Measurements from ENCODE around the gene AP2B1. TPM values are rescaled to one million over a fixed set of nuclear protein-coding genes. Genes with fewer than 3 reads are reported as not detected.

Gene AP2B1
- total RNA-seq, 1 experiment from 2014 or later, result 217 TPM

DNA sequence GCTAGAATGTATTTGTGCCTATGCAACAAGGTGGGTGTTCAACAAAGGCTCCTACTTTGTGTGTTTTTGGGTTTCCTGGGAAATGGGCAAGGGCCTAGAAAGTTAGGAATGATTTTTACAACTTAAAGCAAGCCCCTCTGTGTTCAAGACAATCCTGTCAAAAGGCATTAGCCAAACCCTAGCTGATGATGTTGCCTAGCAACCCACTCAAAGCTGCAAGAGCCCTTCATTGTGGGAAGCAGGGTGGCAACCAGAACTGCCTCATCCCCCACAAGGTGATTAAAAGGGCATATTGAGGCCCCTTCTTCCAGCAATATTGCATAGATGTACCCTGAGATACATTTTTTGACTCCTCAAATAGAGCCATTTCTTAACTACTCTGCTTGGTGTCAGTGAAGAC is 128.3 kb downstream of the AP2B1 start:
- DNase-seq, result no peak
- no peak overlapping the region for H3K23ac ChIP-seq (ENCODE audit: insufficient read length, low read depth, low read length)
- H3K9ac ChIP-seq (ENCODE audit: extremely low read depth, insufficient read length, low read length), result no peak overlapping the region
- H3K14ac ChIP-seq (ENCODE audit: insufficient read depth, low read length), result no peak overlapping the region
- H2AK5ac ChIP-seq (ENCODE audit: insufficient read length, low read length), result no peak overlapping the region
- H3K4me2 ChIP-seq (ENCODE audit: insufficient read depth, insufficient read length, low read length), result no peak overlapping the region
- no peaks in the 10 kb centered on the region for H3K23me2 ChIP-seq (ENCODE audit: insufficient read length, low read depth, low read length, poor library complexity, severe bottlenecking)
- no peak overlapping the region for H2BK12ac ChIP-seq (ENCODE audit: insufficient read length, low read depth, low read length)
- no peak overlapping the region for H2BK15ac ChIP-seq (ENCODE audit: low read depth, low read length)
- 0 out of 2 replicates have a peak, but pooled peaks cover 2% of the 10 kb centered on the region for H3K79me2 ChIP-seq (ENCODE audit: insufficient read depth, low read length)
- H3K79me1 ChIP-seq (ENCODE audit: insufficient read depth, low read depth, low read length, poor library complexity, severe bottlenecking), result no peaks in the 10 kb centered on the region
- TF ChIP-seq, protein P1, sequence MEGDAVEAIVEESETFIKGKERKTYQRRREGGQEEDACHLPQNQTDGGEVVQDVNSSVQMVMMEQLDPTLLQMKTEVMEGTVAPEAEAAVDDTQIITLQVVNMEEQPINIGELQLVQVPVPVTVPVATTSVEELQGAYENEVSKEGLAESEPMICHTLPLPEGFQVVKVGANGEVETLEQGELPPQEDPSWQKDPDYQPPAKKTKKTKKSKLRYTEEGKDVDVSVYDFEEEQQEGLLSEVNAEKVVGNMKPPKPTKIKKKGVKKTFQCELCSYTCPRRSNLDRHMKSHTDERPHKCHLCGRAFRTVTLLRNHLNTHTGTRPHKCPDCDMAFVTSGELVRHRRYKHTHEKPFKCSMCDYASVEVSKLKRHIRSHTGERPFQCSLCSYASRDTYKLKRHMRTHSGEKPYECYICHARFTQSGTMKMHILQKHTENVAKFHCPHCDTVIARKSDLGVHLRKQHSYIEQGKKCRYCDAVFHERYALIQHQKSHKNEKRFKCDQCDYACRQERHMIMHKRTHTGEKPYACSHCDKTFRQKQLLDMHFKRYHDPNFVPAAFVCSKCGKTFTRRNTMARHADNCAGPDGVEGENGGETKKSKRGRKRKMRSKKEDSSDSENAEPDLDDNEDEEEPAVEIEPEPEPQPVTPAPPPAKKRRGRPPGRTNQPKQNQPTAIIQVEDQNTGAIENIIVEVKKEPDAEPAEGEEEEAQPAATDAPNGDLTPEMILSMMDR (conservative IDR thresholded peaks at IDR 0.05), result no peak
- H3K27ac ChIP-seq (ENCODE audit: insufficient read length, low read depth, low read length), result no peak overlapping the region
- no peaks in the 10 kb centered on the region for H3K27me3 ChIP-seq (ENCODE audit: insufficient read depth, low read length)
- no peaks in the 10 kb centered on the region for H3K27me3 Mint-ChIP-seq (ENCODE audit: low read depth)
- no peak overlapping the region for H2BK120ac ChIP-seq (ENCODE audit: low read depth, low read length, poor library complexity, severe bottlenecking)
- H3K4me3 Mint-ChIP-seq, result no peak overlapping the region
- H4K5ac ChIP-seq (ENCODE audit: insufficient read length, low read depth, low read length), result no peak overlapping the region
- H3K18ac ChIP-seq (ENCODE audit: insufficient read length, low read depth, low read length), result no peak overlapping the region
- H3K9me3 ChIP-seq (ENCODE audit: control insufficient read depth, low read depth, low read length), result no peaks in the 10 kb centered on the region
- no peaks in the 10 kb centered on the region for H3K4me1 ChIP-seq (ENCODE audit: insufficient read depth, low read length)
- H3K9me3 Mint-ChIP-seq, result no peaks in the 10 kb centered on the region
- no peak overlapping the region for H2AFZ ChIP-seq (ENCODE audit: low read length)
- no peak overlapping the region for H3T11ph ChIP-seq (ENCODE audit: low read length)
- no peak overlapping the region for H3K27ac Mint-ChIP-seq
- no peaks in the 10 kb centered on the region for H3K4me1 Mint-ChIP-seq
- no peak overlapping the region for H4K8ac ChIP-seq (replicated peaks; ENCODE audit: insufficient read length, low read depth, low read length)
- no peak overlapping the region for H2BK20ac ChIP-seq (ENCODE audit: low read depth, low read length, poor library complexity, severe bottlenecking)
- H4K20me1 ChIP-seq (ENCODE audit: control insufficient read depth, insufficient read depth, insufficient read length), result no peaks in the 10 kb centered on the region
- no peak overlapping the region for H4K91ac ChIP-seq (ENCODE audit: insufficient read length, low read depth, low read length)
- H3K56ac ChIP-seq (ENCODE audit: insufficient read length, low read depth, low read length), result no peak overlapping the region
- H3K36me3 Mint-ChIP-seq (ENCODE audit: insufficient read depth in 1 of 3, low read depth in 3 of 3), result peaks cover 8 to 38% (median 29%) of the 10 kb centered on the region in 3 experiments; a peak in 6 of 7 replicates
- no peak overlapping the region for H2BK5ac ChIP-seq (ENCODE audit: insufficient read length, low read length)
- H3K4ac ChIP-seq (ENCODE audit: low read depth, low read length), result no peak overlapping the region

Data from H9 (cell line).